GM12891 (cell line): ENCODE data around the gene AKIRIN1.
"Not testable (repeated sequence)": the region's sequence is repeated elsewhere in the genome, so short reads cannot be mapped to it uniquely, and the experiment has no call there.

Experiments used
- PAX5 ChIP-seq: IDR thresholded peaks from 2 replicates; pipeline ENCODE4 v1.6.1; 2011; ENCODE audit warnings: low read length, moderate library complexity, mild to moderate bottlenecking; ENCODE audit not compliant: insufficient read depth, severe bottlenecking
- POLR2A ChIP-seq: IDR thresholded peaks from 2 replicates; pipeline ENCODE4 v1.6.1; 2011; ENCODE audit warnings: low read depth, low read length, control low read depth
- POLR2AphosphoS5 ChIP-seq: IDR thresholded peaks from 2 replicates; pipeline ENCODE4 v1.6.1; 2011; ENCODE audit warnings: low read depth, low read length, control low read depth
- TAF1 ChIP-seq: IDR thresholded peaks from 2 replicates; pipeline ENCODE4 v1.6.1; 2011; ENCODE audit warnings: low read depth, low read length, control low read depth

GRCh38 chr1:38979380-38979779, 11.7 kb upstream of the AKIRIN1 start:
- TF ChIP-seq POLR2A, POLR2AphosphoS5, TAF1, PAX5: not testable (repeated sequence)
